ENCODE results near the gene STK10.

DNA sequence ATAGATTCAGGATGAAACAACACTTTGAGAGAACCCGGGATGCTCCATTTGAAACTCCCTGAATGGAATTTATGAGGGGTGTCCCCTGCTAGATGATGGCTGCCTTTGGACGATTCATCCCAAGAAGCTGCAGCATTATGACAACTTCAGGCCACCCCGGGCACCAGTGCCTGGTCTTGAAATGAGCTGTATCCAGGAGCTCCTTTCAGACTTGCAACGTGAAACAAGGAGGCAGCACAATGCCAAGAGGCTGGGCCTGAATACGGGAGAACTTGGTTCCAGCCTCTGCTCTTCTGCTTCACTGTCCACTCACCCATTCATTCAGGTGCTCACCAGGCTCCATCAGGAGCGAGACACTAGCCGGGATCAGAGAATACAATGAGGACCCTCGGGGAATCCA lies 78.3 kb downstream of the STK10 start:
- TF ChIP-seq CTCF (conservative IDR thresholded peaks at IDR 0.05) (no peak), ZFX (IDR thresholded peaks at IDR 0.05) (no peak)
